ENCODE results near the gene GRID1.

Gene GRID1

GRCh38 chr10:85655411-85655810, 711.2 kb downstream of the GRID1 start:
- DNase-seq: no peak
- no peaks in the 10 kb centered on the region for H3K36me3 ChIP-seq (replicated peaks; ENCODE audit: insufficient read depth, low read length)
- no peak overlapping the region for H3K4me2 ChIP-seq (ENCODE audit: low read depth, low read length)
- no peaks in the 10 kb centered on the region for H3K9me2 ChIP-seq (replicated peaks; ENCODE audit: insufficient read depth, low read length)
- H3F3A ChIP-seq (ENCODE audit: insufficient read depth, low read length): no peaks in the 10 kb centered on the region
- no peak overlapping the region for H2AFZ ChIP-seq (ENCODE audit: low read length)
- H3K9me3 ChIP-seq (replicated peaks; ENCODE audit: insufficient read depth, low read length): no peaks in the 10 kb centered on the region
- H4K20me1 ChIP-seq (ENCODE audit: insufficient read depth, low read length): no peaks in the 10 kb centered on the region
- H3K4me3 ChIP-seq (ENCODE audit: low read length): no peak overlapping the region
- TF ChIP-seq, protein P1, sequence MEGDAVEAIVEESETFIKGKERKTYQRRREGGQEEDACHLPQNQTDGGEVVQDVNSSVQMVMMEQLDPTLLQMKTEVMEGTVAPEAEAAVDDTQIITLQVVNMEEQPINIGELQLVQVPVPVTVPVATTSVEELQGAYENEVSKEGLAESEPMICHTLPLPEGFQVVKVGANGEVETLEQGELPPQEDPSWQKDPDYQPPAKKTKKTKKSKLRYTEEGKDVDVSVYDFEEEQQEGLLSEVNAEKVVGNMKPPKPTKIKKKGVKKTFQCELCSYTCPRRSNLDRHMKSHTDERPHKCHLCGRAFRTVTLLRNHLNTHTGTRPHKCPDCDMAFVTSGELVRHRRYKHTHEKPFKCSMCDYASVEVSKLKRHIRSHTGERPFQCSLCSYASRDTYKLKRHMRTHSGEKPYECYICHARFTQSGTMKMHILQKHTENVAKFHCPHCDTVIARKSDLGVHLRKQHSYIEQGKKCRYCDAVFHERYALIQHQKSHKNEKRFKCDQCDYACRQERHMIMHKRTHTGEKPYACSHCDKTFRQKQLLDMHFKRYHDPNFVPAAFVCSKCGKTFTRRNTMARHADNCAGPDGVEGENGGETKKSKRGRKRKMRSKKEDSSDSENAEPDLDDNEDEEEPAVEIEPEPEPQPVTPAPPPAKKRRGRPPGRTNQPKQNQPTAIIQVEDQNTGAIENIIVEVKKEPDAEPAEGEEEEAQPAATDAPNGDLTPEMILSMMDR (IDR thresholded peaks at IDR 0.05; ENCODE audit: low read length): no peak
- no peak for TF ChIP-seq EZH2phosphoT487 (IDR thresholded peaks at IDR 0.05; ENCODE audit: low read length)
- TF ChIP-seq EZH2 (optimal IDR thresholded peaks at IDR 0.05; ENCODE audit: low read depth, low read length): no peak
- no peaks in the 10 kb centered on the region for H3K4me1 ChIP-seq (ENCODE audit: low read length)
- H3K27me3 ChIP-seq (replicated peaks; ENCODE audit: insufficient read depth, low read length): no peaks in the 10 kb centered on the region
- H3K27ac ChIP-seq (ENCODE audit: low read length): no peak overlapping the region
- H3K79me2 ChIP-seq (ENCODE audit: low read length): no peaks in the 10 kb centered on the region
- no peak overlapping the region for H3K9ac ChIP-seq (ENCODE audit: low read length)

DNA sequence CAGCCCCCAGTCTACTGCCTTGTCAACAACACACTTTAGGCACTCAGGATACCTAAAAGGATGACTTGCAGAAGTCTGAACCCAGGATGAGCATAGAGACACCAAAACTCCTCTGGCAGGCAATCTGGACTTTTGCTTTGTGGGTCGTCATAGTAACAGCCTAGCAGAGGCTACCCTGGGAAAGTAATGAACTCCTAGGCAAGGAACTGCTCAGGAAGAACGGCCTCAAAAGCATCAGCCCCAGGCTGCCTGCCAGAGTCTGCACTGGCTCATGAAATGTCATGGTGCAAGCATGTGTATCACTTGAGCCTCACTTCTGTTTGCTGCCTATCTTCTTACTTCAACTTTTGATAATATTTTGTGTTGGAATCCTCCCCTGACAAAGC, 715.1 kb downstream of the GRID1 start:
- H3K4me3 ChIP-seq (ENCODE audit: low read length): no peak overlapping the region
- H3K9me2 ChIP-seq (replicated peaks; ENCODE audit: insufficient read depth, low read length): no peaks in the 10 kb centered on the region
- TF ChIP-seq EZH2phosphoT487 (IDR thresholded peaks at IDR 0.05; ENCODE audit: low read length) (no peak), EZH2 (optimal IDR thresholded peaks at IDR 0.05; ENCODE audit: low read depth, low read length) (no peak)
- TF ChIP-seq, protein P1 (IDR thresholded peaks at IDR 0.05; ENCODE audit: low read length): no peak
- H3K27ac ChIP-seq (ENCODE audit: low read length): no peak overlapping the region
- no peak overlapping the region for H3K4me2 ChIP-seq (ENCODE audit: low read depth, low read length)
- no peaks in the 10 kb centered on the region for H4K20me1 ChIP-seq (ENCODE audit: insufficient read depth, low read length)
- no peak overlapping the region for H2AFZ ChIP-seq (ENCODE audit: low read length)
- H3K36me3 ChIP-seq (replicated peaks; ENCODE audit: insufficient read depth, low read length): no peaks in the 10 kb centered on the region
- H3K4me1 ChIP-seq (ENCODE audit: low read length): no peaks in the 10 kb centered on the region
- no peaks in the 10 kb centered on the region for H3K9me3 ChIP-seq (replicated peaks; ENCODE audit: insufficient read depth, low read length)
- H3K9ac ChIP-seq (ENCODE audit: low read length): no peak overlapping the region
- no peaks in the 10 kb centered on the region for H3K27me3 ChIP-seq (replicated peaks; ENCODE audit: insufficient read depth, low read length)
- DNase-seq: no peak
- H3F3A ChIP-seq (ENCODE audit: insufficient read depth, low read length): no peaks in the 10 kb centered on the region
- H3K79me2 ChIP-seq (ENCODE audit: low read length): no peaks in the 10 kb centered on the region

DNA sequence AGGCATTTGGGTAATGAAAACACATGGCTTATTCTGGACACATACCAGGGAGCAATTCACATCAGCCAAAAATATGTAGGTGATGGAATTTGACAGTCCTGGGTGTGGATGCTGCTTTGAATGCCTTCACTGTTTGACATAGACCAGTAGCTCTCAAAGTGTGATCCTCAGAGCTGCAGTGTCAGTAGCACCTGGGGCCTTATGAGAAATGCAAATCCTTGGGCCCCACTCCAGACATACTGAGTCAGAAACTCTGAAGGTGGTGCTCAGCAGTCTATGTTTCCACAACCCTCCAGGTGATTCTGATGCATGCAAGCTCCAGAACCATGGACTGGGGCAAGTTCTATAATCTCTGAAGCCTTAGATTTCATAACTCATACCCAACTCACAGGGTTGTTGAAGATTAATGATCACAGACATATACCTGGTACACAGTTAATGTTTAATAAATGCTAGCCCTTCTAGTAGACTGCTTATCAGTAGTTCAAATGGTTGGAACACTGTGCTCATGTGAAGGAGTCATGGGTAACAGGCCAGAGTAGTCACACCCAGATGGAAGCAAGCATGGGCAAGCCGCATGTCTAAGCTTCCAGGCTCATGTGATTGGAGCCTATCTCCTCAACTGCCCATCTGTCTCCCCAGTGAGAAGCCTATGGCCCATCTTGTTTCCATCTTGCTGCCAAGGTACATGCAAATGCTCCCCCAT, 715.7 kb downstream of the GRID1 start:
- no peak overlapping the region for H3K27ac ChIP-seq (ENCODE audit: low read length)
- H4K20me1 ChIP-seq (ENCODE audit: insufficient read depth, low read length): no peaks in the 10 kb centered on the region
- no peak overlapping the region for H3K4me2 ChIP-seq (ENCODE audit: low read depth, low read length)
- H3F3A ChIP-seq (ENCODE audit: insufficient read depth, low read length): no peaks in the 10 kb centered on the region
- H3K36me3 ChIP-seq (replicated peaks; ENCODE audit: insufficient read depth, low read length): no peaks in the 10 kb centered on the region
- TF ChIP-seq EZH2 (optimal IDR thresholded peaks at IDR 0.05; ENCODE audit: low read depth, low read length): no peak
- TF ChIP-seq, protein P1 (IDR thresholded peaks at IDR 0.05; ENCODE audit: low read length): no peak
- TF ChIP-seq EZH2phosphoT487 (IDR thresholded peaks at IDR 0.05; ENCODE audit: low read length): no peak
- DNase-seq: no peak
- H3K9me2 ChIP-seq (replicated peaks; ENCODE audit: insufficient read depth, low read length): no peaks in the 10 kb centered on the region
- H3K9me3 ChIP-seq (replicated peaks; ENCODE audit: insufficient read depth, low read length): no peaks in the 10 kb centered on the region
- H3K27me3 ChIP-seq (replicated peaks; ENCODE audit: insufficient read depth, low read length): no peaks in the 10 kb centered on the region
- no peaks in the 10 kb centered on the region for H3K4me1 ChIP-seq (ENCODE audit: low read length)
- no peak overlapping the region for H3K4me3 ChIP-seq (ENCODE audit: low read length)
- no peaks in the 10 kb centered on the region for H3K79me2 ChIP-seq (ENCODE audit: low read length)
- H2AFZ ChIP-seq (ENCODE audit: low read length): no peak overlapping the region
- no peak overlapping the region for H3K9ac ChIP-seq (ENCODE audit: low read length)
